ENCODE measurements around the gene CCDC157.

Gene CCDC157

GRCh38 chr22:30386960-30387827 is 30.4 kb downstream of the CCDC157 start, which contains the start of gene RNF215:
TSS of gene RNF215 (minus strand) at chr22:30387411. CDS start at chr22:30387313, 98 bp downstream.
- H3K27ac ChIP-seq (ENCODE audit: low read depth, low read length), result no peak within 1 kb of the TSS

GRCh38 chr22:30390974-30391691 is 34.3 kb downstream of the CCDC157 start:
- Histone ChIP-seq H3K18ac (ENCODE audit: low read length) (no peak overlapping the region), H3K79me1 (ENCODE audit: low read length) (no peaks in the 10 kb centered on the region), H3K27me3 (ENCODE audit: insufficient read depth, low read length, poor library complexity) (no peaks in the 10 kb centered on the region), H4K8ac (ENCODE audit: low read depth, low read length) (no peak overlapping the region), H2BK15ac (replicated peaks; ENCODE audit: low read depth) (no peak overlapping the region), H2BK5ac (ENCODE audit: low read length) (no peak overlapping the region), H2BK120ac (ENCODE audit: low read depth, low read length) (no peak overlapping the region), H3K4ac (ENCODE audit: low read depth, low read length) (no peak overlapping the region), H3K79me2 (ENCODE audit: control insufficient read depth, insufficient read depth, low read length) (no peaks in the 10 kb centered on the region), H3K4me1 (ENCODE audit: control insufficient read depth, low read depth, low read length) (peaks cover 2% of the 10 kb centered on the region), H2AK5ac (ENCODE audit: low read length) (peak overlapping the region; percentile 95), H3K9ac (ENCODE audit: low read length) (no peak overlapping the region), H3K4me2 (ENCODE audit: low read length) (no peak overlapping the region), H3K4me3 (ENCODE audit: low read length) (no peak overlapping the region), H3K27ac (ENCODE audit: low read depth, low read length) (no peak overlapping the region), H3K23ac (ENCODE audit: low read length) (no peak overlapping the region), H3K36me3 (ENCODE audit: control insufficient read depth, insufficient read depth, low read length) (no peaks in the 10 kb centered on the region), H4K5ac (ENCODE audit: low read length) (no peak overlapping the region), H3K56ac (ENCODE audit: low read length) (peak overlapping the region; percentile 62)
- WGBS (ENCODE audit: extremely low coverage, insufficient coverage, low lambda C conversion rate), result no CpG with 5 or more reads among the region's 5 CpGs
- peak; percentile 86 for DNase-seq

More at GRCh38 chr22:30386960-30387827, 30.4 kb downstream of the CCDC157 start, which contains the start of gene RNF215:
- H3K4me1 ChIP-seq (ENCODE audit: control insufficient read depth, low read depth, low read length), result no peaks in the 10 kb centered on the region
- H4K5ac ChIP-seq (ENCODE audit: low read length), result no peak within 1 kb of the TSS
- H3K36me3 ChIP-seq (ENCODE audit: control insufficient read depth, insufficient read depth, low read length), result no peaks in the 10 kb centered on the region
- H3K4me2 ChIP-seq (ENCODE audit: low read length), result peak within 1 kb of the TSS; percentile 68
- peak within 1 kb of the TSS; percentile 73 for H3K4ac ChIP-seq (ENCODE audit: low read depth, low read length)
- H3K9ac ChIP-seq (ENCODE audit: low read length), result peak within 1 kb of the TSS; percentile 84
- no peak within 1 kb of the TSS for H2BK120ac ChIP-seq (ENCODE audit: low read depth, low read length)
- no peaks in the 10 kb centered on the region for H3K79me2 ChIP-seq (ENCODE audit: control insufficient read depth, insufficient read depth, low read length)
- no peak within 1 kb of the TSS for H3K23ac ChIP-seq (ENCODE audit: low read length)
- H4K8ac ChIP-seq (ENCODE audit: low read depth, low read length), result no peak within 1 kb of the TSS
- no peaks in the 10 kb centered on the region for H3K27me3 ChIP-seq (ENCODE audit: insufficient read depth, low read length, poor library complexity)
- peak within 1 kb of the TSS; percentile 87 for H3K18ac ChIP-seq (ENCODE audit: low read length)
- H3K56ac ChIP-seq (ENCODE audit: low read length), result peak within 1 kb of the TSS; percentile 84
- DNase-seq, result peak; percentile 93
- no peak within 1 kb of the TSS for H2BK5ac ChIP-seq (ENCODE audit: low read length)
- no peak within 1 kb of the TSS for H2AK5ac ChIP-seq (ENCODE audit: low read length)
- H3K4me3 ChIP-seq (ENCODE audit: low read length), result peak within 1 kb of the TSS; percentile 66
- no CpG with 5 or more reads among the region's 95 CpGs for WGBS (ENCODE audit: extremely low coverage, insufficient coverage, low lambda C conversion rate)
- no peak within 1 kb of the TSS for H2BK15ac ChIP-seq (replicated peaks; ENCODE audit: low read depth)
- no peaks in the 10 kb centered on the region for H3K79me1 ChIP-seq (ENCODE audit: low read length)

- Histone ChIP-seq H2BK120ac (ENCODE audit: low read depth, low read length) (no peak overlapping the region), H2AK5ac (ENCODE audit: low read length) (no peak overlapping the region), H4K5ac (ENCODE audit: low read length) (no peak overlapping the region), H3K4ac (ENCODE audit: low read depth, low read length) (no peak overlapping the region), H3K23ac (ENCODE audit: low read length) (no peak overlapping the region), H3K4me3 (ENCODE audit: low read length) (no peak overlapping the region), H3K79me2 (ENCODE audit: control insufficient read depth, insufficient read depth, low read length) (no peaks in the 10 kb centered on the region), H2BK15ac (replicated peaks; ENCODE audit: low read depth) (no peak overlapping the region), H3K56ac (ENCODE audit: low read length) (peak overlapping the region; percentile 52), H3K36me3 (ENCODE audit: control insufficient read depth, insufficient read depth, low read length) (no peaks in the 10 kb centered on the region), H3K4me2 (ENCODE audit: low read length) (no peak overlapping the region), H3K18ac (ENCODE audit: low read length) (peak overlapping the region; percentile 7), H3K9ac (ENCODE audit: low read length) (no peak overlapping the region), H4K8ac (ENCODE audit: low read depth, low read length) (no peak overlapping the region), H3K27me3 (ENCODE audit: insufficient read depth, low read length, poor library complexity) (no peaks in the 10 kb centered on the region), H3K4me1 (ENCODE audit: control insufficient read depth, low read depth, low read length) (peaks cover 5% of the 10 kb centered on the region), H3K27ac (ENCODE audit: low read depth, low read length) (no peak overlapping the region), H2BK5ac (ENCODE audit: low read length) (no peak overlapping the region), H3K79me1 (ENCODE audit: low read length) (no peaks in the 10 kb centered on the region)
- WGBS (ENCODE audit: extremely low coverage, insufficient coverage, low lambda C conversion rate), result no CpG with 5 or more reads among the region's 9 CpGs
- DNase-seq, result peak; percentile 37
Measured at GRCh38 chr22:30392661-30393321, 36.0 kb downstream of the CCDC157 start.

- H3K23ac ChIP-seq (ENCODE audit: low read length), result no peak overlapping the region
- peaks cover 9% of the 10 kb centered on the region for H3K4me1 ChIP-seq (ENCODE audit: control insufficient read depth, low read depth, low read length)
- no peak overlapping the region for H3K27ac ChIP-seq (ENCODE audit: low read depth, low read length)
- H3K9ac ChIP-seq (ENCODE audit: low read length), result no peak overlapping the region
- no peak overlapping the region for H3K18ac ChIP-seq (ENCODE audit: low read length)
- no peaks in the 10 kb centered on the region for H3K79me2 ChIP-seq (ENCODE audit: control insufficient read depth, insufficient read depth, low read length)
- peak overlapping the region; percentile 52 for H3K56ac ChIP-seq (ENCODE audit: low read length)
- no peaks in the 10 kb centered on the region for H3K27me3 ChIP-seq (ENCODE audit: insufficient read depth, low read length, poor library complexity)
- DNase-seq, result no peak
- H3K79me1 ChIP-seq (ENCODE audit: low read length), result no peaks in the 10 kb centered on the region
- H2AK5ac ChIP-seq (ENCODE audit: low read length), result peak overlapping the region; percentile 34
- no peaks in the 10 kb centered on the region for H3K36me3 ChIP-seq (ENCODE audit: control insufficient read depth, insufficient read depth, low read length)
- H3K4me3 ChIP-seq (ENCODE audit: low read length), result no peak overlapping the region
- H2BK120ac ChIP-seq (ENCODE audit: low read depth, low read length), result no peak overlapping the region
- H3K4me2 ChIP-seq (ENCODE audit: low read length), result no peak overlapping the region
- no peak overlapping the region for H2BK5ac ChIP-seq (ENCODE audit: low read length)
- no CpG with 5 or more reads among the region's 7 CpGs for WGBS (ENCODE audit: extremely low coverage, insufficient coverage, low lambda C conversion rate)
- no peak overlapping the region for H4K5ac ChIP-seq (ENCODE audit: low read length)
- H3K4ac ChIP-seq (ENCODE audit: low read depth, low read length), result no peak overlapping the region
- H4K8ac ChIP-seq (ENCODE audit: low read depth, low read length), result no peak overlapping the region
- no peak overlapping the region for H2BK15ac ChIP-seq (replicated peaks; ENCODE audit: low read depth)
Measured at GRCh38 chr22:30393322-30393680, 36.5 kb downstream of the CCDC157 start.

- H3K79me2 ChIP-seq (ENCODE audit: control insufficient read depth, insufficient read depth, low read length), result no peaks in the 10 kb centered on the region
- H3K36me3 ChIP-seq (ENCODE audit: control insufficient read depth, insufficient read depth, low read length), result no peaks in the 10 kb centered on the region
- H3K27ac ChIP-seq (ENCODE audit: low read depth, low read length), result no peak overlapping the region
- no peak overlapping the region for H3K4me2 ChIP-seq (ENCODE audit: low read length)
- H3K79me1 ChIP-seq (ENCODE audit: low read length), result no peaks in the 10 kb centered on the region
- no peak overlapping the region for H4K8ac ChIP-seq (ENCODE audit: low read depth, low read length)
- no peak overlapping the region for H4K5ac ChIP-seq (ENCODE audit: low read length)
- no peak overlapping the region for H3K9ac ChIP-seq (ENCODE audit: low read length)
- H3K56ac ChIP-seq (ENCODE audit: low read length), result no peak overlapping the region
- no peak overlapping the region for H2BK15ac ChIP-seq (replicated peaks; ENCODE audit: low read depth)
- no peak overlapping the region for H2BK120ac ChIP-seq (ENCODE audit: low read depth, low read length)
- WGBS (ENCODE audit: extremely low coverage, insufficient coverage, low lambda C conversion rate), result no CpG with 5 or more reads among the region's 3 CpGs
- H3K27me3 ChIP-seq (ENCODE audit: insufficient read depth, low read length, poor library complexity), result no peaks in the 10 kb centered on the region
- H3K23ac ChIP-seq (ENCODE audit: low read length), result no peak overlapping the region
- no peak overlapping the region for H2BK5ac ChIP-seq (ENCODE audit: low read length)
- H3K4me3 ChIP-seq (ENCODE audit: low read length), result no peak overlapping the region
- no peak for DNase-seq
- H2AK5ac ChIP-seq (ENCODE audit: low read length), result no peak overlapping the region
- H3K4ac ChIP-seq (ENCODE audit: low read depth, low read length), result no peak overlapping the region
- H3K18ac ChIP-seq (ENCODE audit: low read length), result no peak overlapping the region
- peaks cover 11% of the 10 kb centered on the region for H3K4me1 ChIP-seq (ENCODE audit: control insufficient read depth, low read depth, low read length)
Measured at GRCh38 chr22:30393885-30394284, 37.1 kb downstream of the CCDC157 start.

All from mesendoderm (in vitro differentiated cells).